OCI-LY7 (cell line): ENCODE results near the gene SLC25A44. TPM values are rescaled to one million over a fixed set of nuclear protein-coding genes. Genes with fewer than 3 reads are reported as not detected.
"Not testable (repeated sequence)": the region's sequence is repeated elsewhere in the genome, so short reads cannot be mapped to it uniquely, and the experiment has no call there.

Experiments
- BruUV-seq: library from RNA; stranded (reverse); fragments of 400-500 nt; replicated peaks from 2 replicates; lab custom pipeline; 2021; lab: Mats Ljungman, UMichigan
- CTCF ChIA-PET: fragments of 300-600 bp; sonication (Branson Sonifier 250); formaldehyde crosslinking; loops from one replicate; lab custom pipeline; 2022; ENCODE audit warnings: antibody characterized with exemption; ENCODE audit not compliant: unreplicated experiment; lab: Charles Lee
- POLR2A ChIA-PET: fragments of 300-600 bp; sonication (Branson Sonifier 250); formaldehyde crosslinking; loops from one replicate; lab custom pipeline; 2022; ENCODE audit warnings: antibody characterized with exemption; lab: Charles Lee
- DNase-seq: peaks from one replicate; pipeline ENCODE4 v3.0.0-alpha.2; 2015; ENCODE audit warnings: low spot score
- H2AFZ ChIP-seq: fragments of 200-600 bp; sonication (generic), shearing (Covaris generic); 2 replicates; pipeline ENCODE4 v1.6.1; 2014; ENCODE audit warnings: mild to moderate bottlenecking, antibody characterized with exemption, low read length, moderate library complexity
- H3K27ac ChIP-seq: fragments of 200-600 bp; sonication (generic); 2 replicates; pipeline ENCODE4 v1.5.1; 2014; ENCODE audit warnings: mixed run types, low read depth, mild to moderate bottlenecking, moderate library complexity, low read length, inconsistent platforms; ENCODE audit not compliant: poor library complexity, severe bottlenecking
- H3K36me3 ChIP-seq: fragments of 200-600 bp; sonication (generic); 2 replicates; pipeline ENCODE4 v1.6.1; 2014; ENCODE audit warnings: mild to moderate bottlenecking, antibody characterized with exemption, low read length, moderate library complexity, mixed read lengths; ENCODE audit not compliant: insufficient read depth
- H3K4me1 ChIP-seq: fragments of 200-600 bp; sonication (generic); 2 replicates; pipeline ENCODE4 v1.5.1; 2014; ENCODE audit warnings: mild to moderate bottlenecking, low read length; ENCODE audit not compliant: insufficient read depth, poor library complexity, severe bottlenecking
- H3K4me2 ChIP-seq: fragments of 200-600 bp; sonication (generic); 2 replicates; pipeline ENCODE4 v1.6.1; 2014; ENCODE audit warnings: mild to moderate bottlenecking, low read length
- H3K4me3 ChIP-seq: fragments of 200-600 bp; sonication (generic); 2 replicates; pipeline ENCODE4 v1.5.1; 2014; ENCODE audit warnings: mild to moderate bottlenecking, low read depth, low read length; ENCODE audit not compliant: poor library complexity, severe bottlenecking
- H3K79me2 ChIP-seq: fragments of 200-600 bp; sonication (generic); 2 replicates; pipeline ENCODE4 v1.6.1; 2016; ENCODE audit warnings: low read depth, mild to moderate bottlenecking, low read length, moderate library complexity, mixed read lengths; ENCODE audit not compliant: insufficient read depth
- H3K9me2 ChIP-seq: fragments of 200-600 bp; sonication (generic); 2 replicates; pipeline ENCODE4 v1.6.1; 2016; ENCODE audit warnings: mild to moderate bottlenecking, low read length, mixed read lengths; ENCODE audit not compliant: insufficient read depth
- H3K9me3 ChIP-seq: fragments of 200-600 bp; sonication (generic); 2 replicates; pipeline ENCODE4 v1.6.1; 2014; ENCODE audit warnings: mild to moderate bottlenecking, mixed run types, low read length, mixed read lengths
- H4K20me1 ChIP-seq: fragments of 200-600 bp; sonication (generic); 2 replicates; pipeline ENCODE4 v1.6.1; 2014; ENCODE audit warnings: mild to moderate bottlenecking, antibody characterized with exemption, low read length, moderate library complexity, mixed read lengths; ENCODE audit not compliant: insufficient read depth
- CTCF ChIP-seq: fragments of 200-600 bp; sonication (generic); conservative IDR thresholded peaks from 2 replicates; pipeline ENCODE4 v1.5.1; 2014; ENCODE audit warnings: mild to moderate bottlenecking, antibody characterized with exemption, low read length, moderate library complexity, mixed read lengths
- EZH2phosphoT487 ChIP-seq: fragments of 200-600 bp; sonication (generic); IDR thresholded peaks from 2 replicates; pipeline ENCODE4 v1.6.1; 2018; ENCODE audit warnings: low read depth, borderline replicate concordance, mild to moderate bottlenecking, mixed run types, antibody characterized with exemption, low read length, moderate library complexity, mixed read lengths
- intact Hi-C: fragments of 100-400 bp; cut with micrococcal nuclease; formaldehyde crosslinking; loops from one replicate; pipeline ENCODE4 v1.10.0; 2022; ENCODE audit not compliant: unreplicated experiment
- total RNA-seq, 2 experiments: library from RNA; depleted of rRNA in 1 of 2; stranded (reverse); fragments of >200 nt in 1 of 2; shearing (Covaris generic) in 1 of 2; gene quantifications; 2 replicates each; pipeline ENCODE4 v1.2.3, GENCODE V29; 2014 to 2022

The SLC25A44 gene
- total RNA-seq, 2 experiments from 2014 or later: 11.0 to 22.5 TPM

DNA sequence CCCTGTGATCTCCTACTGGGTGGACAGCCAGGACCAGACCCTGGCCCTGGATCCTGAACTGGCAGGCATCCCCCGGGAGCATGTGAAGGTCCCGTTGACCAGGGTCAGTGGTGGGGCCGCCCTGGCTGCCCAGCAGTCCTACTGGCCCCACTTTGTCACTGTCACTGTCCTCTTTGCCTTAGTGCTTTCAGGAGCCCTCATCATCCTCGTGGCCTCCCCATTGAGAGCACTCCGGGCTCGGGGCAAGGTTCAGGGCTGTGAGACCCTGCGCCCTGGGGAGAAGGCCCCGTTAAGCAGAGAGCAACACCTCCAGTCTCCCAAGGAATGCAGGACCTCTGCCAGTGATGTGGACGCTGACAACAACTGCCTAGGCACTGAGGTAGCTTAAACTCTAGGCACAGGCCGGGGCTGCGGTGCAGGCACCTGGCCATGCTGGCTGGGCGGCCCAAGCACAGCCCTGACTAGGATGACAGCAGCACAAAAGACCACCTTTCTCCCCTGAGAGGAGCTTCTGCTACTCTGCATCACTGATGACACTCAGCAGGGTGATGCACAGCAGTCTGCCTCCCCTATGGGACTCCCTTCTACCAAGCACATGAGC is 17.2 kb upstream of the SLC25A44 start:
- no peak overlapping the region for H2AFZ ChIP-seq
- H3K4me1 ChIP-seq: peaks cover 18% of the 10 kb centered on the region
- H3K4me2 ChIP-seq: no peak overlapping the region
- BruUV-seq: no TSS peak
- no peak for DNase-seq
- TF ChIP-seq CTCF: no peak
- ChIA-PET CTCF (no interaction called here), POLR2A (interaction anchor here (0.6 to 0.7 kb wide), 2 partner anchors 13 to 396 kb away, joined by 3 read pairs; no protein-coding TSS in a partner anchor)
- intact Hi-C loops: no loop called here
- no peaks in the 10 kb centered on the region for H4K20me1 ChIP-seq
- H3K36me3 ChIP-seq: peaks cover 70% of the 10 kb centered on the region
- no peaks in the 10 kb centered on the region for H3K79me2 ChIP-seq
- no peak overlapping the region for H3K4me3 ChIP-seq
- H3K9me2 ChIP-seq: no peaks in the 10 kb centered on the region
- H3K9me3 ChIP-seq: no peaks in the 10 kb centered on the region
- no peak overlapping the region for H3K27ac ChIP-seq

DNA sequence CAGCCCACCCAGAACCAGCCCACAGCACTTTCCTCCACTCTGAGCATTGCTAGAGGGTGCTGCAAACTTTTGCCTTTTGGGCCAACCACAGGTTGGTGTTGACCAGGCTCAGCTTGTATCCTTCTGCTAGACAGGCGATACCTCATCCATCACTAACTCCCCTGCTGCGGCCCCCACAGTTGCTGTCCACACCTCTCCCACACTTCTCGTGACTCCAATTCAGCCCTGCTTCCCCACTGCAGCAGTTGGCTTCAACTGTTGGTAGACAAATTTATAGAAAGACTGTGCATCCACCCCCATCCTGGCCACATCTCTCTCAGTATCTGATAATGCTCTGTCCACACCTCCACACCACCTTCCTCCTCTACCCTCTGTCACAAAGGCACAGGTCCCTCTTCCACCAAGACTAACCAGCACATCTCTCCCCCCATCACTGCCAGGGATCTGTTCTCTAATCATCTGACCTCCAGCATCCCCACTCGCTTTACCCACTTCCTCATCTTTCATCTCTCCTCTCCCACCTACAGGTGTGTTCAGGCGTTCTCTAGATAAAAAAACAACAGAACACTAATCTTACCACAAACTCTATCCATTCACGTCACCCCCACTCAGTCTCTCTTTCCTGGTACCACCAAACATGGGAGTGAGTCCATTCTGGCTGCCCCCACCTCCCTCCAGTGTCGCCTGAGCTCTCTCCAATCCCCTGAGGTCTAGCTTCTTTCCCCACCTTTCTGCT is 15.8 kb upstream of the SLC25A44 start:
- TF ChIP-seq CTCF (no peak), EZH2phosphoT487 (no peak)
- Histone ChIP-seq H3K4me1 (peaks cover 18% of the 10 kb centered on the region), H3K4me2 (no peak overlapping the region), H3K79me2 (no peaks in the 10 kb centered on the region), H3K4me3 (no peak overlapping the region), H2AFZ (no peak overlapping the region), H3K9me3 (no peaks in the 10 kb centered on the region), H3K9me2 (no peaks in the 10 kb centered on the region), H3K27ac (peak overlapping the region; percentile 10), H3K36me3 (peaks cover 63% of the 10 kb centered on the region), H4K20me1 (no peaks in the 10 kb centered on the region)
- CTCF ChIA-PET: no interaction called here
- intact Hi-C loops: no loop called here
- TSS peak; percentile 7 for BruUV-seq
- DNase-seq: no peak
- POLR2A ChIA-PET: interaction anchor here (0.6 to 0.7 kb wide), 2 partner anchors 16 to 35 kb away, joined by 3 to 5 read pairs; partner anchors contain the start of gene PMF1

- no peaks in the 10 kb centered on the region for H3K79me2 ChIP-seq
- no peaks in the 10 kb centered on the region for H3K9me2 ChIP-seq
- TF ChIP-seq CTCF: no peak
- TF ChIP-seq EZH2phosphoT487: no peak
- H3K27ac ChIP-seq: no peak overlapping the region
- no peaks in the 10 kb centered on the region for H4K20me1 ChIP-seq
- no peak for DNase-seq
- H3K4me3 ChIP-seq: no peak overlapping the region
- intact Hi-C loops: no loop called here
- H3K4me2 ChIP-seq: no peak overlapping the region
- BruUV-seq: no TSS peak
- H3K36me3 ChIP-seq: peaks cover 41% of the 10 kb centered on the region
- CTCF ChIA-PET: no interaction called here
- peaks cover 18% of the 10 kb centered on the region for H3K4me1 ChIP-seq
- no peaks in the 10 kb centered on the region for H3K9me3 ChIP-seq
- POLR2A ChIA-PET: interaction anchor here (0.7 kb wide), 2 partner anchors 10 to 29 kb away, joined by 3 to 6 read pairs; no protein-coding TSS in a partner anchor
- no peak overlapping the region for H2AFZ ChIP-seq
Observed at GRCh38 chr1:156180471-156180870, 13.4 kb upstream of the SLC25A44 start.

- H3K27ac ChIP-seq, H4K20me1 ChIP-seq, H3K9me3 ChIP-seq, POLR2A ChIA-PET, BruUV-seq, H3K9me2 ChIP-seq, H2AFZ ChIP-seq, H3K4me2 ChIP-seq, H3K79me2 ChIP-seq, intact Hi-C loops, CTCF ChIA-PET, H3K4me3 ChIP-seq, DNase-seq: not testable (repeated sequence)
- Histone ChIP-seq H3K36me3 (peaks cover 41% of the 10 kb centered on the region), H3K4me1 (peaks cover 18% of the 10 kb centered on the region)
Observed at GRCh38 chr1:156181391-156181924, 12.4 kb upstream of the SLC25A44 start.
